Ishikawa (cell line): Measurements from ENCODE around the gene NTM.

Experiments used
- CEBPB ChIP-seq: IDR thresholded peaks from 2 replicates; pipeline ENCODE4 v1.6.1; 2012
- CREB1 ChIP-seq: IDR thresholded peaks from 2 replicates; pipeline ENCODE4 v1.6.1; 2012; ENCODE audit warnings: low read depth
- EGR1 ChIP-seq: IDR thresholded peaks from 2 replicates; pipeline ENCODE4 v1.6.1; 2012
- EP300 ChIP-seq: IDR thresholded peaks from 2 replicates; pipeline ENCODE4 v1.6.1; 2012; ENCODE audit warnings: borderline replicate concordance
- FOXM1 ChIP-seq: IDR thresholded peaks from 2 replicates; pipeline ENCODE4 v1.6.1; 2012; ENCODE audit warnings: low read depth, borderline replicate concordance
- MAX ChIP-seq: IDR thresholded peaks from 2 replicates; pipeline ENCODE4 v1.6.1; 2012
- NFIC ChIP-seq: IDR thresholded peaks from 2 replicates; pipeline ENCODE4 v1.6.1; 2012
- RAD21 ChIP-seq: IDR thresholded peaks from 2 replicates; pipeline ENCODE4 v1.6.1; 2012; ENCODE audit warnings: low read depth
- REST ChIP-seq: IDR thresholded peaks from 2 replicates; pipeline ENCODE4 v1.6.1; 2012; ENCODE audit warnings: low read depth, mild to moderate bottlenecking
- TAF1 ChIP-seq: IDR thresholded peaks from 2 replicates; pipeline ENCODE4 v1.6.1; 2012; ENCODE audit warnings: low read depth, mild to moderate bottlenecking
- TCF12 ChIP-seq: IDR thresholded peaks from 2 replicates; pipeline ENCODE4 v1.6.1; 2012; ENCODE audit warnings: low read depth
- TEAD4 ChIP-seq: IDR thresholded peaks from 2 replicates; pipeline ENCODE4 v1.6.1; 2012
- USF1 ChIP-seq: IDR thresholded peaks from 2 replicates; pipeline ENCODE4 v1.6.1; 2012
- YY1 ChIP-seq: IDR thresholded peaks from 2 replicates; pipeline ENCODE4 v1.6.1; 2012; ENCODE audit warnings: low read depth
- ZBTB7A ChIP-seq: IDR thresholded peaks from 2 replicates; pipeline ENCODE4 v1.6.1; 2012; ENCODE audit warnings: low read depth

Gene NTM

GRCh38 chr11:131973061-131973460, 602.6 kb downstream of the NTM start:
- TF ChIP-seq CREB1 (no peak), RAD21 (no peak), EP300 (no peak), NFIC (no peak), FOXM1 (no peak), TCF12 (no peak), TEAD4 (no peak), EGR1 (no peak), CEBPB (no peak), MAX (no peak), ZBTB7A (no peak), REST (no peak), YY1 (no peak), USF1 (no peak), TAF1 (no peak)

GRCh38 chr11:131975619-131976018, 605.2 kb downstream of the NTM start:
- TF ChIP-seq RAD21 (no peak), EP300 (no peak), TEAD4 (no peak), MAX (no peak), FOXM1 (no peak), CREB1 (no peak), NFIC (no peak), TCF12 (no peak), ZBTB7A (no peak), YY1 (no peak), REST (no peak), EGR1 (no peak), CEBPB (no peak), USF1 (no peak)

GRCh38 chr11:131976021-131976420, 605.6 kb downstream of the NTM start:
- no peak for TF ChIP-seq TCF12
- TF ChIP-seq CEBPB, result no peak
- no peak for TF ChIP-seq YY1
- TF ChIP-seq FOXM1, result no peak
- no peak for TF ChIP-seq TAF1
- TF ChIP-seq CREB1, result no peak
- no peak for TF ChIP-seq TEAD4
- no peak for TF ChIP-seq MAX
- no peak for TF ChIP-seq RAD21
- TF ChIP-seq USF1, result no peak
- no peak for TF ChIP-seq NFIC
- no peak for TF ChIP-seq EGR1
- no peak for TF ChIP-seq ZBTB7A
- no peak for TF ChIP-seq REST
- TF ChIP-seq EP300, result no peak

GRCh38 chr11:131977231-131977630, 606.8 kb downstream of the NTM start:
- TF ChIP-seq TCF12, result no peak
- TF ChIP-seq TEAD4, result no peak
- TF ChIP-seq CEBPB, result no peak
- TF ChIP-seq EP300, result no peak
- TF ChIP-seq ZBTB7A, result no peak
- TF ChIP-seq YY1, result no peak
- no peak for TF ChIP-seq RAD21
